Bronchial epithelial cell (primary cell): ENCODE measurements around the gene DPYSL4. TPM values are rescaled to one million over a fixed set of nuclear protein-coding genes. Genes with fewer than 3 reads are reported as not detected.

ENCODE experiments used
- DNase-seq: peaks from one replicate; pipeline ENCODE4 v3.0.0-alpha.2; 2010; ENCODE audit warnings: low read depth
- FAIRE-seq: peaks from 2 replicates; lab custom pipeline; 2011; peaks lifted over from hg19 to GRCh38; lab: Jason Lieb, UNC
- H3K27me3 ChIP-seq: 2 replicates; pipeline ENCODE4 v1.5.1; 2011; ENCODE audit warnings: low read length; ENCODE audit not compliant: control insufficient read depth, insufficient read depth
- H3K36me3 ChIP-seq: 2 replicates; pipeline ENCODE4 v1.5.1; 2011; ENCODE audit warnings: low read length; ENCODE audit not compliant: control insufficient read depth, insufficient read depth
- H3K4me3 ChIP-seq: 2 replicates; pipeline ENCODE4 v1.5.1; 2011; ENCODE audit warnings: mild to moderate bottlenecking, low read depth, low read length, control low read depth
- total RNA-seq: library from RNA; depleted of rRNA; stranded (reverse); fragments of >200 nt; gene quantifications from 2 replicates; pipeline ENCODE4 v1.2.1, GENCODE V29; 2014
- TF ChIP-seq, protein P1 (sequence below): IDR thresholded peaks from 2 replicates; pipeline ENCODE4 v1.5.1; 2011; ENCODE audit warnings: mild to moderate bottlenecking, moderate library complexity, low read length, control low read depth, inconsistent platforms; ENCODE audit not compliant: insufficient read depth, severe bottlenecking

Gene DPYSL4
- total RNA-seq, 1 donor from 2014 or later = 0.26 TPM

DNA sequence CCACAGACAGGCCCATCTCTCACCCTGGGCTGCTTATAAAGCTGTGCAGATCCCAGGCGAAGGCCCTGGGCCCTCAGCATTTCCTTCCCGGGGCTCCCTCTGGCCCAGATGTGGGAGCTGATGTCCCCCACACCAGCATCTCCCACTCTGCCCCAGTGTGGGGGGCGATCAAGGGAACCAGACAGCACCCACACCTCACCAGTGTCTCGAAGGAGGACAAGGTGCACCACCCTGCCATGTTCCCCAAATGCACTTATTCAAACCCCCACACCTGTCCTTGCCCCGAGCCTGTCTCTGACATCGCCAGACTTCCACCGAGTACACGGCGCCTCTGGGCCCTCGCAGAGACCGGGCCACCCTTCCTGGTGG, 19.6 kb downstream of the DPYSL4 start:
- Histone ChIP-seq H3K4me3 (no peak overlapping the region), H3K36me3 (no peaks in the 10 kb centered on the region), H3K27me3 (no peaks in the 10 kb centered on the region)
- DNase-seq (no peak), FAIRE-seq (no peak)
- TF ChIP-seq, protein P1, sequence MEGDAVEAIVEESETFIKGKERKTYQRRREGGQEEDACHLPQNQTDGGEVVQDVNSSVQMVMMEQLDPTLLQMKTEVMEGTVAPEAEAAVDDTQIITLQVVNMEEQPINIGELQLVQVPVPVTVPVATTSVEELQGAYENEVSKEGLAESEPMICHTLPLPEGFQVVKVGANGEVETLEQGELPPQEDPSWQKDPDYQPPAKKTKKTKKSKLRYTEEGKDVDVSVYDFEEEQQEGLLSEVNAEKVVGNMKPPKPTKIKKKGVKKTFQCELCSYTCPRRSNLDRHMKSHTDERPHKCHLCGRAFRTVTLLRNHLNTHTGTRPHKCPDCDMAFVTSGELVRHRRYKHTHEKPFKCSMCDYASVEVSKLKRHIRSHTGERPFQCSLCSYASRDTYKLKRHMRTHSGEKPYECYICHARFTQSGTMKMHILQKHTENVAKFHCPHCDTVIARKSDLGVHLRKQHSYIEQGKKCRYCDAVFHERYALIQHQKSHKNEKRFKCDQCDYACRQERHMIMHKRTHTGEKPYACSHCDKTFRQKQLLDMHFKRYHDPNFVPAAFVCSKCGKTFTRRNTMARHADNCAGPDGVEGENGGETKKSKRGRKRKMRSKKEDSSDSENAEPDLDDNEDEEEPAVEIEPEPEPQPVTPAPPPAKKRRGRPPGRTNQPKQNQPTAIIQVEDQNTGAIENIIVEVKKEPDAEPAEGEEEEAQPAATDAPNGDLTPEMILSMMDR = no peak

DNA sequence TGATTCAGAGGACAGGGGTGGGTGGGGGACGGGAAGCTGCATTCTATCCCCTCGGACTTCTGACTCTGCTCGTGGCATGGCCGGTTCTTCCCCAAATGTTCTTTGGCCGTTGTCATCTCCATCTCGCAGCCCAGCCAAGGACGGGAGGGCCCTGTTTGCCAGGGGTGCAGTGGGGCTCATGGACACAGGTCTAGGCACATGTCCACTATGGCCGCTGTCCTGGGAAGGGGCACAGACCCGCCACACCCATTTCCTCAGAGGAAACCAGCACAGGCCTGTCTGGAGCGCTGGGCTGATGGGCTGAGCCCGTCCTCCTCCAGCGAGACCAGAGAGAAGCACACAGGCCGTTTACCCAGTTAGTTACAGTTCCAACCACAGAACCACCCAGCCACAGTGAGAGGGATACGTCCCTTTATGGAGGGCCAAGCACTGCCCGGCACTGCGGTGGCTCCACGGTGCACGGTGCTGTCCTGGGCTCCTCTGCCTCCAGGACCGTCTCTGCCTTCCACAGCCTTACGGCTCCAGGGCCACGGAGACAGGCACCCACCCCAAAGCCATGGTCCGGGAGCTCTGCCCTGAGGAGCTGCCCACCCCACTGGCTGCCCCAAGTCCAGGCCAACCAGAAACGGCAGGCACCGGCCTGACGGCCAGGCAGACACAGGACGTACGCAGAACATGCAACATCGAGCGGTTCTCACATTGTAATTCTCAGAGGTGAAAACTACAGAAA, 20.2 kb downstream of the DPYSL4 start:
- H3K27me3 ChIP-seq = no peaks in the 10 kb centered on the region
- DNase-seq (no peak), FAIRE-seq (no peak)
- no peak overlapping the region for H3K4me3 ChIP-seq
- H3K36me3 ChIP-seq = no peaks in the 10 kb centered on the region
- TF ChIP-seq, protein P1 = no peak

DNA sequence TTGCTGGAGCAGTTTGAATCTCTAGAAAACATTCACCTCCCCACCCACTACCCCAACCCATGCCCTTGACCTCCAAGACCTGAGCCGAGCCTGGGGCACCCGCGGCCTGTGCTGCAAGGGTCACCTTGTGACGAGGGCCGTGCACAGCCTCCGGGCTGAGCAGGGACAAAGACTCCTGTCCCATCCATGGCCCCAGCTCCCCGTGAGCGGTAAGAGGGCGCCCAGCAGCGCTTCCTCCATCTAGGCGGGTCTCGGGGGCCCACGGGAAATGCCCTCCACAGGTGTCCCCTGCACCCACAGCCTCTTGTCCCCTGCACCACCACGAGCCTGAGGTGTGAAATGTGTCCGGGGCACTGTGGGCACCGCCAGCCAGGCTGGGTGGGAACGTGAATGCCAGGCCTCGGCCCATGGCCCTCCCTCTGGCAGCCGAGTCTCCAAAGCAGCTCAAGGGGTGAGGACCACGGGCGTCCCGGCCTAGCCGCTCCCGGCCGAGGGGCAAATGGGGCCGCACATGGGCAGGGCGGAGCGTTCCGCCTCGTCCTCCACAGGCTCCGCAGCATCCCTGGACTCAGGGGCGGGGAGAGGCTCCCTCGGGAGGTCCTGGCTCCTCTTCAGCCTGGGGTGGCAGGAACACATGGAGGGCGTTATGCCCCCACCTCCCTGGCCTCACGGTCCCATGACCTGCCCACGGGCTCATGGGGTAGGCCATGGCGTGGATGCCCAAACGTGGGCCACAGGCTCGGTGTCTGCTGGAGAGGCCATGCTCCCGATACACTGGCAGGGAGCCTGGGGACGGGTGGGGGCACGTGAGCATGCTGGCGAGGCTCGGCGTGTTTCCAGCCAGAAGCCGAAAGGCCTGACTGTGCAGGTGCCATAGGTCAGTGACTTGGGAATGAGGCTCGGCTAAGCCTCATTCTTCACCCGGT, 21.1 kb downstream of the DPYSL4 start:
- Histone ChIP-seq H3K4me3 (no peak overlapping the region), H3K36me3 (no peaks in the 10 kb centered on the region), H3K27me3 (no peaks in the 10 kb centered on the region)
- TF ChIP-seq, protein P1 = no peak
- FAIRE-seq = no peak
- no peak for DNase-seq

DNA sequence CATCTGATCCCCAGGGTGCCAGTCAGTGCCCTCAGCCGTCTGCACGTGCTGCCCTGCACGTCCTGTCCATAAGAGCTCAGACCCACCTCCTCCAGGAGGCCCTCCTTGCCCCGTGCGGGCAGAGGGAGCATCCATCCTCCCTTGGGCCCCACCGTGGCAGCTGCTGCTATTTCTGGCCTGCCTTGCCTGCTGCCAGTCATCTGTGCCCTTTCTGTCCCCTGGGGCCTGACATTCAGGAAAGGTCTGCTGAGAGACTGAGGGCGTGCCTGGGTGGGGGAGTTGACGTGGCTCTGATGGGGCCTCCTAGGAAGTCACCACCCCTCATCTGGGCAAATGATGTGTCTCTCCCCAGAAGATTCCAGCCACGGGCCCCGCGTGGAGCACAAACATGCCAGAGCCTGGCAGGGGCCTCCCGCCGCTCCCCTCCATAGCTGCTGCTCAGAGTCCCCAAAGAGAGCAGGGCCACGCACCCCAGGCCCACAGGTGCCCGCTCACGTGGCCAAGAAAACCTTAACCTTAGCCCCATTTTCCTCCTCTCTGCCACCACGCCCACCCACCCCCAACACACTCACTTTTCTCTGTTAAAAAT, 21.8 kb downstream of the DPYSL4 start:
- H3K36me3 ChIP-seq = no peaks in the 10 kb centered on the region
- no peak for DNase-seq
- TF ChIP-seq, protein P1 = no peak
- H3K4me3 ChIP-seq = no peak overlapping the region
- no peak for FAIRE-seq
- no peaks in the 10 kb centered on the region for H3K27me3 ChIP-seq

DNA sequence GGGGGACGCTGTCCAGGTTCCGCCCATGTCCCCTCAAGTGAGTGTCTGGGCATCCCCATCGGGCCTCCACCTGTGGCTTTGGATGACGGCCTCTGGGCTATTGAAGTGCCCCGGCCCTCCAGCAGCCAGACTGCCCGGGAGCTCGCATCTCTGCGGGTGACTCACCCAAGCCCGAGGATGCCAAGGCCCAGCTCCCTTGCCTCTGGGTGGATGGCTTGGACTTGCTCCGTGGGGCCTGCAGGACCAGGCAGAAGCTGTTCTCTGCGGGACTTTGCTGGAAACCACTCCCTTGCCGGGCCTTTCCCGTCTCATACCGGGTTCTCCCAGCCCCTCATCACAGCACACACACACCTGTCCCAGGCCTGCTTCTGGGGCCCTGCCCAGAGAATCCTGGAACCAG, 22.4 kb downstream of the DPYSL4 start:
- Histone ChIP-seq H3K4me3 (no peak overlapping the region), H3K36me3 (no peaks in the 10 kb centered on the region), H3K27me3 (no peaks in the 10 kb centered on the region)
- DNase-seq (no peak), FAIRE-seq (no peak)
- TF ChIP-seq, protein P1 = no peak
